Activated T-cell treated with anti-CD3 and anti-CD28 coated beads for 48 hours (primary cell): ENCODE data around the gene CSH1.
"Not testable (repeated sequence)": the region's sequence is repeated elsewhere in the genome, so short reads cannot be mapped to it uniquely, and the experiment has no call there.

Experiments
- DNase-seq: peaks from one replicate; pipeline ENCODE4 v3.0.0-alpha.2; 2020; ENCODE audit warnings: low read depth

CSH1 gene

GRCh38 chr17:63903787-63904201 lies 7.4 kb upstream of the CSH1 start:
- not testable (repeated sequence) for DNase-seq

GRCh38 chr17:63901971-63902370 lies 5.6 kb upstream of the CSH1 start:
- DNase-seq: not testable (repeated sequence)

GRCh38 chr17:63898899-63899798 lies 2.8 kb upstream of the CSH1 start:
- not testable (repeated sequence) for DNase-seq

GRCh38 chr17:63894821-63895220 lies 1.6 kb downstream of the CSH1 start:
- not testable (repeated sequence) for DNase-seq

- DNase-seq: not testable (repeated sequence)
Observed at GRCh38 chr17:63894021-63894420, 2.4 kb downstream of the CSH1 start.

GRCh38 chr17:63892316-63893037 lies 3.9 kb downstream of the CSH1 start:
- DNase-seq: not testable (repeated sequence)

- not testable (repeated sequence) for DNase-seq
Observed at GRCh38 chr17:63889026-63889848, 7.1 kb downstream of the CSH1 start.

- DNase-seq: not testable (repeated sequence)
Observed at GRCh38 chr17:63885119-63885518, 11.3 kb downstream of the CSH1 start.

- DNase-seq: not testable (repeated sequence)
Observed at GRCh38 chr17:63882626-63883126, 13.7 kb downstream of the CSH1 start.

- peak; percentile 46 for DNase-seq
Observed at GRCh38 chr17:63881935-63882601, 14.3 kb downstream of the CSH1 start, which contains the start of gene GH2. Gene GH2, minus strand, starts transcription at chr17:63881944. Its CDS starts 143 bp downstream, at chr17:63881801.

GRCh38 chr17:63881337-63881736 lies 15.0 kb downstream of the CSH1 start:
- DNase-seq: not testable (repeated sequence)

- no peak for DNase-seq
Observed at GRCh38 chr17:63880706-63881105, 15.7 kb downstream of the CSH1 start.

- not testable (repeated sequence) for DNase-seq
Observed at GRCh38 chr17:63878413-63878812, 18.0 kb downstream of the CSH1 start.

- DNase-seq: not testable (repeated sequence)
Observed at GRCh38 chr17:63874693-63875092, 21.7 kb downstream of the CSH1 start.

- DNase-seq: not testable (repeated sequence)
Observed at GRCh38 chr17:63874061-63874626, 22.2 kb downstream of the CSH1 start.

- DNase-seq: not testable (repeated sequence)
Observed at GRCh38 chr17:63873577-63873976, 22.8 kb downstream of the CSH1 start, which contains the start of gene CSH2. Gene CSH2, minus strand, starts transcription at chr17:63873677. Its CDS starts 63 bp downstream, at chr17:63873614.

GRCh38 chr17:63871646-63872365 lies 24.6 kb downstream of the CSH1 start:
- DNase-seq: not testable (repeated sequence)

- DNase-seq: not testable (repeated sequence)
Observed at GRCh38 chr17:63870292-63870665, 26.1 kb downstream of the CSH1 start.

- DNase-seq: not testable (repeated sequence)
Observed at GRCh38 chr17:63869491-63870291, 26.7 kb downstream of the CSH1 start.
